Suppressor macrophage treated with lipopolysaccharide for 4 hours (primary cell): Measurements from ENCODE around the gene SMIM34.
"Not testable (repeated sequence)": the region's sequence is repeated elsewhere in the genome, so short reads cannot be mapped to it uniquely, and the experiment has no call there.

Experiments
- DNase-seq: peaks from one replicate; pipeline ENCODE4 v3.0.0-alpha.2; 2020

SMIM34 gene, protein sequence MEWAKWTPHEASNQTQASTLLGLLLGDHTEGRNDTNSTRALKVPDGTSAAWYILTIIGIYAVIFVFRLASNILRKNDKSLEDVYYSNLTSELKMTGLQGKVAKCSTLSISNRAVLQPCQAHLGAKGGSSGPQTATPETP

DNA sequence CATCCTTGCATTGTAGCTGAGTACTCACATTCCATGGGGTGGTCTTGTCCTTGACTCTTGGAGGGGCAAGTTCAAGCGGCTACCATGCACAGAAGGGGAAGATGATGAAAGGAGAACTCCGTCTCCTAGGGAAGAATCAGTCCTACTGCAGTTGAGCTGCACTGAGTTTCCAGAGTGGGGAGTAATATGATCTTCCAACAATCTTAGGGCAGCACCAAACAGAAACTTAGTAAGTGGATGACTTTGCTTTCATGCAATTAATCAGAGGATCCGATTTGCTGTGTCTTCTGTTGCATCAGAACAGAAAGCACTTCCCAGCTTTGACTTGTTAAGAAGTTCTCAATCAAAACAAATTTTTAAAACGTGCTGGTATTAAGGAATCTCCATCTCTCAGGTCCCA, at the start of gene SMIM34:
Gene SMIM34 (minus strand): TSS at position 147 of the 400 bp plus-strand sequence. CDS start 112 bp downstream, at position 35.
- DNase-seq = not testable (repeated sequence)

DNA sequence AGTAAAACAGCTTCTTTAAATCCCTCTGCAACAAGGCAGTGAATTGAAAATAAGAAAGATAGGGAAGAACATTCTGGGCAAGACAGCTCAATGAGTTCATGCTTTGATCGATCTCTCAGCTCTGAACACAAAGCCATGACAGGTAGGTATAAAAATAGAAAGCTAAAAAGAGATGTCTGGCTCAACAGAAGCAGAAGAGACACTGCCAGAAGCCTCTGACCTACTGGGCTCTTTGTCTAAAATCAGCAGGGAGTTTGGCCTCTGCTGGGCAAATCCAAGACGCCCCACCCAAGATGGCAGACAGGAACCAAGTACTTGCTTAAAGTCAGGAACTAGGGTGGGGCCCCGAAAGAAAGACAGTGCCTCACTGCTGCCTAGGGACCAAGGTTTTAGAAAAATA, 43.6 kb upstream of the SMIM34 start:
- DNase-seq = not testable (repeated sequence)

DNA sequence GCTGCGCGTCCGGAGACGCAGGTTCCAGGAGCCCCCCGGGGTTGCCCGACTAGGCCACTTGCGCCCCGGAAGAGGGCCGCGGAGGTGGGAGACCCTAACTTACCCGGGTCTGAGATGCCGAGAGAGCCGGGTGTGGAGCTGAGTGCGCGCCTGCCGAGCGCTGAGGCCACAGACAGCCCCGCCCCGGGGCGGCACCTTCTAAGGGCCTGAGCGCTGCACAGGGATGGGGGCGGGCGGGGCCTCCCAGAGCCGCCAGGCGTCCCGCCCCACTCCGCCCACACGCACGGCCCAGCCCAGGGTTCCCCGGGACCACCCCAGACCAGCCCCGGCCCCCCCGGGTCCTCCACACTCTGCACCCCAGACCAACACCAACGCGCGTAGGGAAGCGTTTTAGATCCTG, 35.7 kb upstream of the SMIM34 start:
- DNase-seq = not testable (repeated sequence)

DNA sequence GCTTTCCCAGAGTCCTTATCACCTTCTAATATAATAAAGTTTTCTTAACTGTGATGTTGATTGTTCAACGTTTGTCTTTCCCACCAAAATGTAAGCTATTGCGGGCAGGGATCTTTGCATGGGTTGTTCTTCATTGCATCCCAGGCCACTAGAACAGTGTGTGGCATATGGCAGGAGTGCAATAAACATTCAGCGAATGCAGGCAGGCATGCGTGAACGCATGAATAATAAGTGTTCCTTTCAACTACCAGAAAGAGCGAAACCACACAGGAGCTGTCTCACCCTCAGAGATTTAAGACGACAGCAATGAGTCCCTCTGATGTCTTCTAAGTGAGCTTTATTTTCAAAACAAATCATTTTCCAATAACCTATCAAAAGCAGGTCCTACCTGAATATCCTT, 34.5 kb upstream of the SMIM34 start:
- not testable (repeated sequence) for DNase-seq

DNA sequence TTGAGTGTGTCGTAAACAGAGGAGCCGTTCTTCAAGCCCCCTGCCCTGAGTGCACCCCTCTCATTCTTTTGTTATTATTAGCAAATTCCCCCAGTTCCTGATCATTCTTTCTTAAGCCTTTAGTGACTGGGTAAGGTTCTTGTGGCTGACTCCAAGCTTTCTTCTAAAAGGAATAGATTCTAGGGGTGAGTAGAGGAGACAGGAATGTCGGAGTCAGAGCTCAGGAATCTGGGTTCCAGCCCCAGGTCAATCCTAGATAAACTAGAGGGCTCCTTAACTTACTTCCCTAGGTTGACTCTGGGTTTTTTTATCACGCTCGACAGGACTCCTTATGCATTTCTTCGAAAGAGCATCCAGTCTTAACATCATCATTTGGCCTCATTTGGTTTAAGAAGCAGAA, 32.4 kb upstream of the SMIM34 start:
- not testable (repeated sequence) for DNase-seq

DNA sequence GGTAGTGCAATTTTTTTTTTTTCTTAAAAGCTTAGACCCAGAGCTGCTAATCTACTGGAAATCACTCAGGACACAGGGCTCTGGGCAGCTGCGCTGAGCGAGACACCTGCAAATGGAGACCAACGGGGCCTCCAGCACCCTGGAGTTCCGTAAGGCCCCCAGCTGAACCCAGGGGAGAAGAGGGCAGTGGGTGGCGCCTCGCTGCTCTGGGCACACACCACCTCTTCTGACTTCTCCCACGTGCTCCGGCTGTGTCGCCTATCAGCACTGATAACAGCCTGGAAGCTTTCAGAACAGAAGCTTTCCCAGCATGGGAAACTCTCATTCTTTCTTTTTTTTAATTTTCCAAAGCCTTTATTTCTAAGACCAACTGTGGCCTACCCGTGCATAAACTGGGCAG, 31.9 kb upstream of the SMIM34 start:
- not testable (repeated sequence) for DNase-seq

DNA sequence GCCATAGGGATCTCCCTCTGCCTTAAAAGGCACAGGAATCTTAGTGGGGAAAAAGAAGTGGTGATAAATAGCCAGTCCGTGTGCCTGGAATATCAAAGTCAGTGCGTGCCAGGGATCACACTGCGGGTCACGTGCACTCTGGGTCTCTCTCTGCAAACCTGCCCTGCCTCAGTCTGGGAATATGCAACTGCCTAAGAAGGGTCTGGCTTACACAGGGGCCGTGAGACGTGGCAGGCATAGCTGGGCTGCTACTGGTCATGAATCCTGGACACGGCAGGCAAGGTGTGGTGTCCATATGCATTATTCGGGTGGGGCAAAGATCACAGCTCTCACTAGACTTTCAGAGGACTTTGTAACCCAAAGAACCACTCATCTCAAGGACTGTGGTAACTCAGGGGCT, 23.3 kb upstream of the SMIM34 start:
- DNase-seq = not testable (repeated sequence)

DNA sequence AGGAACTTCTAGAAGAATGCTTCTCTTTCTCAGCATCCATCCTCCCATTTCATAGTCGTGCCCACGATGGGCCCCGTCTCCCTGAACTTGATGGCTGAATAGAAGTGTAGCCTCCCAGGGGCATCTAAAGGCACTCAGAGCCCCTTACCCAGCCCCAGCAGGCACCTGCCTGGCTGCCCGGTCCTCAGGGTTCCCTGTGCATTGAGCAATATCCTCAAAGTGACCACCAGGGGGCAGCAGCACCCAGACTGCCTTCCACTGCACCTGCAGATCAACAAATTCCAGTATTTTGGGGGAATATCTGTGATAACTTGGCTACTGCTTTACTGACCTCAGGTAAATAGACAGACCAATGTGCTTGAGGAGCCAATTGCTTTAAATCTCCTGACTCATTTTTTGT, 19.7 kb upstream of the SMIM34 start:
- not testable (repeated sequence) for DNase-seq

DNA sequence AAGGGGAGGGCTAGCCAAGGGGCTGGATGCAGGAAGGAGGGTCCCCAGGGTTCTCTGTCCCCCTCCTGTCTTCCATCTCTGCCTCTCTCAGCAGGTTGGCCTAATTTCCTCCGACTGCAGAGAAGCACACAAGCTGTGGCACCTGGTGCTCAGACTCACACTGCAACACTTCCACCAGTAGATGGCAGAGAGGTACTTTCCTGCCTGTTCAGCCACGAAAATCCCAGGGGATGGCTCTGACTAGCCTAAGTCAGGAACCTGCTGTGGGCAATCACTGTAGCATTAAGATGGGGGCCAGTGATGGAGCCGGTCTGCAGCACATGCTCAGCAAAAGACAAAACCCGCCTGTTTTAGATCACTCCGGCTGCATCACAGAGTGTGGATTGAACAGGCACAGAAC, 6.0 kb upstream of the SMIM34 start:
- DNase-seq = not testable (repeated sequence)

DNA sequence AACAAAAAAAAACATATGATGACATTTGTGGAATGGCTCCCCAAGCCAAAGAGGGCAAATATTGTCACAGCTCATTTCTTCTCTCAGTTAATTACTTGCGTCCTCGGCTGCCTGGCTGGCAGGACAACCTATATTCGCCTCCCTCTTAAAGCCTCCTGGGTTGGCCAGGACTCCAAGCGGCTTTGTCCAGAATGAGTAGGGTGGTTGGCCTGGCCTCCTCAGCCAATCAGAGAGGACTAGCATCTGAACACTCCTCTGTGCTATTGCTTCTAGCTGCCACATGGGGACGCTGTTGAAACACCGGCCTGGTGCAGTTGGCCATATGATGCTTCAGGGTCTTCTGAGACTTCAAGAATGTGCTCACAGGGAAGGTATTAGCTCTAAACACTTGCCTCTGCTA, 4.7 kb upstream of the SMIM34 start:
- not testable (repeated sequence) for DNase-seq

DNA sequence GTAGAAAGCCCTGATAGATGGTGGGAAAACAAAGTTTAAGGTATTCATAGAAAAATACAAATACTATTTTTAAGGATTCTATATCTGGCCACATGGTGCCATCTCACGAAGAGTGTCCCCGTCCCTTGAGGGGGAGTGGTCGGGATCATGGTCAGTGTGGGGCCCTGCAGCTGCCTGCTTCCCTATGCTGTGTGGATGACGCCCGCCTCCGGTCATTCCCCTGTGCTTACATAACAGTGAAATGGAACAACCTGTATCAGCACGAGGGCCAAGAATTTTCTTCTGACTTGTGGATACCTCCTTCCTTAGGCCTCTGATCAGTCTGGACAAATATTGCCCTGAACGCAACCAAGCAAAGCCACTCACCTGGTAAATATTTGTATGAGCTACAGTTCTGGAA, 3.6 kb upstream of the SMIM34 start:
- DNase-seq = not testable (repeated sequence)

DNA sequence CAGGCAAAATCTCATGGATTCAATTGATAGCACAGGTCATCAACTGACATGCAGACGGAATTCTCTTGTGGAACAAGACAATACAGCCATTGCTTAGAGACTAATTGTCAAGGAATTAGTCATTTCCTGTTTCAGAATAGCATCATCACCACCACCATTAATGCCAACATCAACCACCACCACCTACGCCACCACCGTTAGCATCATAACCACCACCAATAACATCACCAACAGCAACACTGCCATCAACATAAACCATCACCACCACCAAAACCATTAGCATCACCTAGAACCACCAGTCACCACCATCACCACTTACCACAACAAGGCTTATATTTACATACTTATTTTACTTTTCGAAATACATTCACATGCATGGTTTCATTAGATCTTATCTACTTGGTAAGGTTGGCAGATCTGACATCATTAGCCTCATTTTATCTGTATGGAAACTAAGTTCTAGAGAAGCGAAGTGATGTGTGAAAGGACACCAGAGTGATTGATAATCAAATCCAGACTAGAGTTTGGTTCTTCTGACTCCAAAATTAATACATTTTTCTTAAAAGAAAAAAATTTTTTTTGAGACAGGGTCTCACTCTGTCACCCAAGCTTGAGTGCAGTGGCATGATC, 6.2 kb downstream of the SMIM34 start:
- DNase-seq = not testable (repeated sequence)

DNA sequence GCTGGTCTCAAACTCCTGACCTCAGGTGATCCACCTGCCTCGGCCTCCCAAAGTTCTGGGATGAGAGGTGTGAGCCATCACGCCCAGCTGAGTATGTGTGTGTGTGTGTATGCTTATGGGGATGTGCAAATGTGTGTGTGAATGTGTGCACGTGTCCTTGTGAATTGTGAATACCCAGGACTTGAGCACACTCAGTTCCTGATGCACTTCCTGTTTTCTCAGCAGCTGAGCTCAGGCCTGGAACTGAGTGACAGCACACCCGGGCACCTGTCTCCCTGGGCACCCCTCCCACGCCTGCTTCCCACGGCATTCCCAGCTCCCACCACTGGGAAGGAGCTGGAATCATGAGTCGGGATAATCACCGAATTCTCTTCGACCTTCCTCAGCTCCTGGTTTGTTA, 16.5 kb downstream of the SMIM34 start:
- not testable (repeated sequence) for DNase-seq

DNA sequence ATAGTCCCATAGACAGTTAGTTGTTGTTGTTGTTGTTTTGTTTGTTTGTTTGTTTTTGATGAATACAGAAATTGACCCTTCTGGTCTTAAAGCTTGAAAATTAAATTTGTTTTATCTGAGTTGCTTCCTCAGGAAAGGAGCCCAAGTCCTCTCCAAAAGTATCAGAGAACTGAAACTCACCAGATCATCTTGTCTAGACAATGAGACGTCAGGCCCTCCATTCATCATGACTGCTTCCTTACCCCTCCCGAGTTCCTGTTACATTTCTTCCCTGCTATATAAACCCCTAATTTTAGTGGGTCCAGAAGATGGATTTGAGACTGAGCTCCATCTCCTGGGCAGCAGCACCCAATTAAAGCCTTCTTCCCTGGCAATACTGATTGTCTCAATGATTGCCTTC, 17.1 kb downstream of the SMIM34 start:
- DNase-seq = not testable (repeated sequence)

DNA sequence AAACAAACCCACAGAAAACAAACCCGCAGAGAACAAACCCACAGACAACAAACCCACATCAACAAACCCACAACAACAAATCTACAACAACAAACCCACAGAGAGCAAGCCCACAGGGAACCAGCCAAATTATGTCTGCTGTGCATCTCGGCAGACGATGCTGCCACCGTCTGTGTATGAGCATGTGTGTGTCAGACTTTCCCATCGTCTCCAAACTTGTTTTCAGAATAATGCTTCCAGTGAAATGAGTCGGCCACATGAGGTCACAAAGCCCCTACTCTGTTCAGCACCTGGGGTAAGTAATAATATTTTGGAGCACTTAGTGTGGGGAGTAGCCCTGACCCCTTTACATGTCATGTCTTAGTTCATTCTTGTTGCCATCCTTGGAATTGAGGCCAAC, 17.6 kb downstream of the SMIM34 start:
- not testable (repeated sequence) for DNase-seq

DNA sequence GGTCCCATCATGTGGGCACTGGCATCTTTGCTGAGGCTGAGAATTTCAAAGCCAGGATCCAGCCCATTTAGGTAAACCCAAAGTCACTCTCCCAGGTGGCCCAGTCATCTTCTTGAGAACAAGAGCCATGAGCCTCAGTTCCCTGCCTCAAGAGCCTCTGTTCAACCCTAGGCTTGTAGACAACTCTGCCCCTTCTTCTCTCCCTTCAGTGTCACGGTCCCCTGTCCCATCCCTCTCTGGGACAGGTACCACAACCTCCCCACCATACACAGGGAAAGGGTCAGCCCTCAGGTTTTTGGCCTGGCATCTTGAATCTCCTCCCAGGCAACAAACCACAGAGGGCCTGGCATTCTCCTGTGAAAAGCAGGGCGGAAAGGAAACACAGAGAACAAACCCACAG, 18.1 kb downstream of the SMIM34 start:
- not testable (repeated sequence) for DNase-seq

DNA sequence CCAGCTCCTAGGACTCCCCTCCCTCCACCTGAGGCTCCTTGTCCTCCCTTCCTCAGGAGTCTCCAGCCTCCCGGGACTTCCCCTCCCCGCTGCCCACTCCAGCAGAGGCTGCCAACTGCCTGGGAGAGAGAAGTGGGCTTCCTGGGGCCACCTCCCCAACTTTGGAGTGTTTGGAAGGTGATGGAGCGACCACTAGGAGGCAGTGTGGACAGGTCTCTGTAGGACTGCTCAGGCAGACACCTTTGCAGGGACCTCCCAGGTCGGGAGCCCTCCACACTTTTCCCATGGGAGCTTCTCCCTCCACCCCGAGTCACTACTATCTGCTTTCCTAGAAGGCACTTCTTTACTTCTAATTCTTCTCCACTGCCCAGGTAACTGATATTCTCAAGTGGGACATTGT, 19.0 kb downstream of the SMIM34 start:
- DNase-seq = not testable (repeated sequence)

DNA sequence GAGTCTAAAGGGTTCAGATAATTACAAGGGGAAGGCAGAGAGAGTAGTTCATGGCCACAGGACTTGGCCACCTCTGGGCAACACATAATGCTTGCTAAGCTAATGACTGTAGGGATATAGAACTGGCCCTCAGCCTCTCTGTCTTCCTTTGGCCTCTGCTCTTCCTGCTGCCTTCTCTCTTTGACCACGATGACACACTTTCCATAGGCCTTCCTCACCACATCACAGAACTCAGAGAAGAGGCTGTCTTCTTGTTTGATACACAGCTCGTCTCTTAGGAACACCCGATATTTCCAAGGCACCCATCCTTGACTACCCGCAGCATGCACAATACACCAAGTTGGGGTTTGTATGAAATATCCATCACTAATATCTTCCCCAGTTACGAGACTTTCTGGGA, 23.2 kb downstream of the SMIM34 start:
- not testable (repeated sequence) for DNase-seq

DNA sequence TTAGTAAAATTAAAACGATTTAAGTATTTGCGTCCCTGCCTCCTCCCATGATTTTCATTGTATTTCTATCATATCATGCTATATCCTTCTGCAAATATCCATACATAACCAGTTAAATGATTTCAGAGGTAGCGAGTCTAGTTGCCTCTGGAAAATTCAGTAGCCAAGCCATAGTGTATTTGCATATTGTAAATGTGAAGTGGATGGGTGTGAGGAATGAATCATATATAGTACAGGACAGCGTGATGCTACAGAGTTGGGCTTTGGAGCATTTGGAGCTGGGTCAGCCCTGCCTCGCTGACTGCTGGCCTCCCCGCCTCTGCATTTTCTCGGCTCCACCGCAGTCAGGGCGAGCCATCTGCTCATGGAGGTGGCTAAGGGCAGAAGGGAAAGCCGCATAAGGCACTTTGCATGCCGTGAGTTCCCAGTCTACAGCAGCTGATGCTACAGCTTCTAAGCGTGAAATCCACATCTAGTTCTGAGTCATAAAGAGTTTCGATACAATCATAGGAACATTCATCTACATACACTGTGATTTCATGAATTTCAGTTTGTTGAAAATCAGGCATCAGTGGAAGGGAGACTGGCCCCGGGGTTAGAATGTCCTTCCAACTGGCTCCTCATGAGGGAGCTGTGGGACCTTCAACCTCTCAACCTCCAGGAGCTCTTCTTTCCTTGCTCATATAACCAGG, 39.9 kb downstream of the SMIM34 start:
- DNase-seq = not testable (repeated sequence)

DNA sequence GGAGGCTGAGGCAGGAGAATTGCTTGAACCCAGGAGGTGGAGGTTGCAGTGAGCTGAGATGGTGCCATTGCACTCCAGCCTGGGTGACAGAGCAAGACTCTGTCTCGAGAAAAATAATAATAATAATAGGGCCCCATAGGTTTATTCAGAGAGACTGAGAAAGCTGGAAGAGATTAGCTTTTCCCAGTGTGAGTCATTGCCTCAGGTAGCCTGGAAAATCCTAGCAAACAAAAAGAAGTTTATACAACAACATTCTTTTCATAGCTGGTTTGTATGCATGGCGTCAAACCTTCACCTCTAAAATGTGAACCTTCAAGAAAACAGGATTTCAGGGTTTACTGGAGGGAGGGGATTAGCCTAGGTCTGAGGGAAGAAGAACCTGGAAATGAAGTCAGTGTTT, 40.6 kb downstream of the SMIM34 start:
- not testable (repeated sequence) for DNase-seq

DNA sequence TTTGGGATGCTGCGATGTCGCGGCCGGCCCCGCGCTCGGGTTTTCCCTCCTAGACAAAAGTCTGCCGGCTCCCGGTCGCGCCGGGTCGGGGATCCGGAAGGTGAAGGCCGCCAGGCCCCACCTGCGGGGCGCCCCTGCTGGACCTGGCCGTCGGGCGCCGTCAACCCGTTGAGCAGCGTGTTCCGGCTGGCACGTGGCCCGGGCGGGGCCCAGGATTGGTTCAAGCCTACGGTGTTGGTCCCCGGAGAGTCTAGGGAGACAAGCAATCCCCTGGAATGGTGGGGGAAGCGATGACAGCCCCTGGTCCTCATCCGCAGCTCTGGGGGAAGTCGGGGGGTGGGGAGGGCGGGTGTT, 48.2 kb downstream of the SMIM34 start:
- DNase-seq = not testable (repeated sequence)

DNA sequence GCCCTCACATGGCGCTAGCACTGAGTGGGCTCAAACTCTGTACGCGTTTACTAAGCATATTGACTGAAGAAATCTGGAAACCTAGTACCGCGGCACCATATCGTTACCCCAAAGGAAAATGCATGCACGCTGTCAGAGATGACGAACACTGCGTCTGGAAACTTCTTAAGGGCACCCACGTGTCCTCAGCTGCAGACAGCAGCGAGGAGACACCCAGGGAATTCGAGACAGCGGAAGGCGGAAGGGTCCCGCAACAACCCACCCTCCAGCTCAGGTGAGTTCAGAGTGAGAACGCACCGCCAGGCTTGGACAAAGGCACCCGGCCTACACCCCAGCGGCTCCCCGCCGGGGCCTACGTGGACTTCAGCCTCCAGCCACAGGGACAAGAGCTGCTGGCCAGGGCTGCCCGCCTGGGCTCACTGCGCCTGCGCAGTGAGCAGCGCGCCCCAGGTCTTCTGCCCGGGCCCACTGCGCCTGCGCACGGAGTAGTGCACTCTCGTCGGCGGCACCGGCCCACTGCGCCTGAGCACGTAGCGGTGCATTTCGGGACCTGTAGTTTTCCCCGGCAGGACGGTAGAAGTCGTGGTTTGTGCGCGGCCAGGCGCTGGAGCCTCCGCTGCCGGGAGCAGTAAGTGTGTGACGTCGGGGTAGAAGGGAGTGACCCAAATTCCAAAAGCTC, 48.7 kb downstream of the SMIM34 start, which contains the start of gene SMIM11:
Gene SMIM11 (plus strand): TSS at position 568 of the 679 bp plus-strand sequence. CDS start 3,998 bp downstream, outside the sequence.
- DNase-seq = not testable (repeated sequence)

DNA sequence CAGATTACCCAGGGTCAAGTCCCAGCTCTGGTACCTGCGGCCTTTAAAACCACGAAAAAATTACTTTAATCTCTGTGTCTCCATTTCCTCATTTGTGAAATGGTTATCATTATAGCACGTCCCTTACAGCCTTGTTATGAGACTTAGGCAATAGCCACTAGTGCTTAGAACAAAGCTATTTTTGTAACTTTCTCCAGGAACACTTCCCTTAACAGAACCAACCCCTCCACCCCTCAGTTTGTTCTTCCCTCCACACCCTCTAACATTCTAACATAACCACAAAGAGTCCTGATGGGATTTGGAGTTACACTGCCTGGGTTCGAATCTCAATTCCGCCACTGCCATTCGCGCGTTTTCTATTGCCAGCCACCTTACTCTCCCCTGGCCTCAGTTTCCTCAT, 49.3 kb downstream of the SMIM34 start:
- not testable (repeated sequence) for DNase-seq

DNA sequence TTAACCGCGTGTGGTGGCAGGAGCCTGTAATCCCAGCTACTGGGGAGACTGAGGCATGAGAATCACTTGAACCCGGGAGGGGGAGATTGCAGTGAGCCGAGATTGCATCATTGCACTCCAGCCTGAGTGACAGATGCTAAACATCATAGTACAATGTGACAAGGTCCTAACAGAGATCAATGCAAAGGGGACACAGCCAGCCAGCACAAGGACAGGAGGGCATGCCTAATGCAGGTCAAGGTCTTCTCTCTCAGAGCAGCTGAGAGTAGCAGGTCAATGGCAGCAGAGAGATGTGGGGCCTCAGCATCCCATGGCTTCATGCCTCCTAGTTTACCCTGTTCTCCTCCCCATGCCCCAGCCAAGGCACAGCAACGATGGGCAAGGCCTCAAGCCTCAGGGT, 51.4 kb downstream of the SMIM34 start:
- no peak for DNase-seq
